Adrenal gland (tissue), 12 donors: Measurements from ENCODE around the gene TTC22. TPM values are rescaled to one million over a fixed set of nuclear protein-coding genes. Genes with fewer than 3 reads are reported as not detected.
"Not testable (repeated sequence)": the region's sequence is repeated elsewhere in the genome, so short reads cannot be mapped to it uniquely, and the experiment has no call there.

ENCODE experiments used
- DNase-seq, 7 donors: peaks; one replicate each; pipeline ENCODE4 v3.0.0-alpha.2; 2019 to 2020
- H3K27ac ChIP-seq, 5 donors: fragments of 200-600 bp; sonication (generic) in 4 of 5; 1 replicate in 3 of 5; 2 replicates in 2 of 5; pipeline versions ENCODE4 v1.5.1 to v1.8.0; 2016 to 2020; ENCODE audit warnings: mild to moderate bottlenecking in 1 of 5
- H3K27me3 ChIP-seq: fragments of 200-600 bp; 2 replicates; pipeline ENCODE4 v1.8.0; 2021
- H3K36me3 ChIP-seq, 2 donors: fragments of 200-600 bp; replicated peaks in 1 of 2; 1 replicate in 1 of 2; 2 replicates in 1 of 2; pipeline versions ENCODE4 v1.5.1 to v1.8.0; 2018 to 2022
- H3K4me1 ChIP-seq, 2 donors: fragments of 200-600 bp; replicated peaks in 1 of 2; 1 replicate in 1 of 2; 2 replicates in 1 of 2; pipeline versions ENCODE4 v1.5.1 to v1.8.0; 2018 to 2021
- H3K4me3 ChIP-seq, 4 donors: fragments of 200-600 bp; sonication (generic) in 3 of 4; one replicate each; pipeline ENCODE4 v1.5.1; 2016 to 2018
- H3K9me3 ChIP-seq, 3 donors: fragments of 200-600 bp; sonication (generic) in 1 of 3; replicated peaks in 1 of 3; 1 replicate in 2 of 3; 2 replicates in 1 of 3; pipeline versions ENCODE4 v1.5.1 to v1.8.0; 2016 to 2021
- POLR2A ChIP-seq, 2 donors: fragments of 450-650 bp; IDR thresholded peaks; one replicate each; pipeline ENCODE4 v1.6.1; 2017; ENCODE audit warnings: antibody characterized with exemption in 2 of 2, mild to moderate bottlenecking in 2 of 2, moderate library complexity in 1 of 2
- WGBS, 4 donors: extraction: QIAGEN DNeasy Blood & Tissue Kit in 2 of 4; methylation state at CpG; one replicate each; pipeline versions ENCODE4 v1.1.5 to v1.1.7; 2013 to 2017; 5-methylcytosine and 5-hydroxymethylcytosine counted together
- intact Hi-C, 2 donors: fragments of 100-400 bp; cut with DNase I; formaldehyde crosslinking; loops; one replicate each; pipeline versions ENCODE4 v1.14.1 to v1.15.0; 2022 to 2023
- polyA plus RNA-seq, 3 donors: library from polyadenylated mRNA; stranded (reverse); fragments of 200-250 nt in 2 of 3; fragments of 350-450 nt in 1 of 3; fragmentation: Illumina TruSeq in 1 of 3; extraction: RNeasy Lipid Tissue Mini Kit (QIAGEN cat#74804) in 1 of 3; gene quantifications; one replicate each; pipeline ENCODE4 v1.2.3, GENCODE V29; 2013 to 2014
- total RNA-seq, 9 donors: library from RNA; depleted of rRNA in 4 of 9; stranded (reverse); fragments of >200 nt in 4 of 9; fragments of 120-200 nt in 1 of 9; fragmentation: NEBNext Ultra II Directional in 1 of 9; extraction: Animal tissue kit (Norgen Biotek cat#: 25700) in 1 of 9; gene quantifications; one replicate each; pipeline versions ENCODE4 v1.1.0 to v1.2.4, GENCODE V29; 2013 to 2023
- TF ChIP-seq, protein P1 (sequence below), 6 experiments: fragments of 450-650 bp in 4 of 6; fragments of 200-600 bp in 2 of 6; sonication (generic) in 1 of 6; IDR thresholded peaks; 1 replicate in 5 of 6; 2 replicates in 1 of 6; pipeline versions ENCODE4 v1.5.1 to v1.8.0; 2016 to 2021; ENCODE audit warnings: antibody characterized with exemption in 6 of 6, mild to moderate bottlenecking in 2 of 6, moderate library complexity in 1 of 6
- donor health status: healthy with polysubstance abuse.
- donor health status: Bipolar disorder and iron deficiency.
- donor health status: DM: yes; HTN: yes; CAD: no.
- donor health status: DM: no; HTN: no; CAD: no.
- donor health status: DM: no; HTN: no; CAD: no.
- donor health status: DM: yes; HTN: yes; CAD: no.

TTC22 gene
- total and polyA plus RNA-seq, 12 donors: 0.09 to 2.3 (median 1.7) TPM

GRCh38 chr1:54782156-54782555, 19.0 kb downstream of the TTC22 start:
- Histone ChIP-seq H3K27me3 (peaks cover 9% of the 10 kb centered on the region), H3K9me3 (no peaks in the 10 kb centered on the region), H3K36me3 (no peaks in the 10 kb centered on the region), H3K4me1 (no peaks in the 10 kb centered on the region), H3K4me3 (no peak overlapping the region), H3K27ac (no peak overlapping the region)
- TF ChIP-seq, protein P1, sequence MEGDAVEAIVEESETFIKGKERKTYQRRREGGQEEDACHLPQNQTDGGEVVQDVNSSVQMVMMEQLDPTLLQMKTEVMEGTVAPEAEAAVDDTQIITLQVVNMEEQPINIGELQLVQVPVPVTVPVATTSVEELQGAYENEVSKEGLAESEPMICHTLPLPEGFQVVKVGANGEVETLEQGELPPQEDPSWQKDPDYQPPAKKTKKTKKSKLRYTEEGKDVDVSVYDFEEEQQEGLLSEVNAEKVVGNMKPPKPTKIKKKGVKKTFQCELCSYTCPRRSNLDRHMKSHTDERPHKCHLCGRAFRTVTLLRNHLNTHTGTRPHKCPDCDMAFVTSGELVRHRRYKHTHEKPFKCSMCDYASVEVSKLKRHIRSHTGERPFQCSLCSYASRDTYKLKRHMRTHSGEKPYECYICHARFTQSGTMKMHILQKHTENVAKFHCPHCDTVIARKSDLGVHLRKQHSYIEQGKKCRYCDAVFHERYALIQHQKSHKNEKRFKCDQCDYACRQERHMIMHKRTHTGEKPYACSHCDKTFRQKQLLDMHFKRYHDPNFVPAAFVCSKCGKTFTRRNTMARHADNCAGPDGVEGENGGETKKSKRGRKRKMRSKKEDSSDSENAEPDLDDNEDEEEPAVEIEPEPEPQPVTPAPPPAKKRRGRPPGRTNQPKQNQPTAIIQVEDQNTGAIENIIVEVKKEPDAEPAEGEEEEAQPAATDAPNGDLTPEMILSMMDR (IDR thresholded peaks at IDR 0.05): no peak
- no peak for TF ChIP-seq POLR2A (IDR thresholded peaks at IDR 0.05)
- no peak for DNase-seq
- intact Hi-C loops: no loop called here
- 78 to 88% (median 83%) methylated on average over 2 to 6 of the region's 6 CpGs for WGBS, 4 donors

GRCh38 chr1:54781023-54781723, 19.9 kb downstream of the TTC22 start:
- DNase-seq: no peak
- WGBS, 4 donors: 23 to 39% (median 31%) methylated on average over 18 to 74 of the region's 74 CpGs
- H3K9me3 ChIP-seq: no peaks in the 10 kb centered on the region
- intact Hi-C loops: no loop called here
- peaks cover 9% of the 10 kb centered on the region for H3K27me3 ChIP-seq
- H3K36me3 ChIP-seq: no peaks in the 10 kb centered on the region
- no peak overlapping the region for H3K27ac ChIP-seq
- no peaks in the 10 kb centered on the region for H3K4me1 ChIP-seq
- H3K4me3 ChIP-seq: no peak overlapping the region
- TF ChIP-seq, protein P1 (IDR thresholded peaks at IDR 0.05): no peak
- TF ChIP-seq POLR2A (IDR thresholded peaks at IDR 0.05): no peak

DNA sequence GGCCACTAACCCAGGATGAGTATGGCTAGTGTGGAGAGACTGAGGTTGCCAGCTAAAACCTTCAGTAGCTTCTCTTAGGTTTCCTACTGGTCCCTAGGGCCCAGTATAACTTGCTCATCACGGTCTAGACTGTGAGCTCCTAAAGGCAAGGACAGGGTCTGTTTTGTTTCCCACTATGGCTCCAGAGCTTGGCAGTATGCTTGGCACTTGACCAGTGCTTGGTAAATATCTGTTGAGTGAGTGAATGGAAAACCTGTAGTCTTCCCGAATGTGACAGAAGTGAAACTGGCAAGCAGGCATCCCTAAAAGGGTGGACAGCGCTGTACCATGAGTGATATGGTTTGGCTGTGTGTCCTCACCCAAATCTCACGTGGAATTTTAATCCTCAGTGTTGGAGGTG, 23.7 kb downstream of the TTC22 start:
- Histone ChIP-seq H3K4me3 (no peak overlapping the region), H3K27ac (no peak overlapping the region), H3K9me3 (no peaks in the 10 kb centered on the region), H3K4me1 (no peaks in the 10 kb centered on the region), H3K27me3 (peaks cover 9% of the 10 kb centered on the region), H3K36me3 (no peaks in the 10 kb centered on the region)
- no peak for DNase-seq
- 78 to 84% (median 82%) methylated on average over 3 to 4 of the region's 4 CpGs for WGBS, 4 donors
- intact Hi-C loops: no loop called here
- TF ChIP-seq POLR2A (IDR thresholded peaks at IDR 0.05): no peak
- TF ChIP-seq, protein P1 (IDR thresholded peaks at IDR 0.05): no peak

DNA sequence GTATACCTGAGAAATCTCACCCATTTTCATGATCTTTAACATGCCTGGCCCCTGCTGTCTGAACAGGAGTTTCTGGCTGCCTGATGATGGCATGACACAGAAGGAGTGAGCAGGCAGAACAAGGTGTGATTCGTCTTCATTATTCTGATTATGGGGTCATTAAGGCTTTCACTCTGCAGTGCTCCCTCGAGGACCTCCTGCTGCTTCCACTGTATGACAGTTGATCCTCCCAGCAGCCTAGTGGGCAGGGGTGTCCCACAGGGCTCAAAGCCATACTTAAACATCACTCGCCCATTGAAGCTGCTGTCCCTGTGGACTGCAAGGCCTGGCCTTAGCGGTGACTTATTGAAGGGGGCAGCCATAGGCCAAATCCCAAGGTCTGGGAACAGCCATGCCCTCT, 24.1 kb downstream of the TTC22 start:
- Histone ChIP-seq H3K4me1 (no peaks in the 10 kb centered on the region), H3K27ac (no peak overlapping the region)
- WGBS, 4 donors: 65 to 80% (median 71%) methylated on average over 4 of the region's 4 CpGs

GRCh38 chr1:54775828-54776721, 25.0 kb downstream of the TTC22 start:
- intact Hi-C loops, DNase-seq: not testable (repeated sequence)
- 78 to 86% (median 84%) methylated on average over 16 of the region's 16 CpGs for WGBS, 4 donors

More for the DNA sequence above, 24.1 kb downstream of the TTC22 start:
- Histone ChIP-seq H3K36me3 (no peaks in the 10 kb centered on the region), H3K4me3 (no peak overlapping the region), H3K27me3 (peaks cover 9% of the 10 kb centered on the region), H3K9me3 (no peaks in the 10 kb centered on the region)
- intact Hi-C loops: no loop called here
- no peak for DNase-seq
- TF ChIP-seq, protein P1 (IDR thresholded peaks at IDR 0.05): no peak
- TF ChIP-seq POLR2A (IDR thresholded peaks at IDR 0.05): no peak

More at GRCh38 chr1:54775828-54776721, 25.0 kb downstream of the TTC22 start:
- not testable (repeated sequence) for H3K36me3 ChIP-seq, H3K9me3 ChIP-seq, H3K27ac ChIP-seq, H3K4me3 ChIP-seq, H3K4me1 ChIP-seq, H3K27me3 ChIP-seq
